8988T (cell line): ENCODE results near the gene SAMD11.

Experiments used
- DNase-seq: peaks from one replicate; pipeline ENCODE4 v3.0.0; 2011

The SAMD11 gene

DNA sequence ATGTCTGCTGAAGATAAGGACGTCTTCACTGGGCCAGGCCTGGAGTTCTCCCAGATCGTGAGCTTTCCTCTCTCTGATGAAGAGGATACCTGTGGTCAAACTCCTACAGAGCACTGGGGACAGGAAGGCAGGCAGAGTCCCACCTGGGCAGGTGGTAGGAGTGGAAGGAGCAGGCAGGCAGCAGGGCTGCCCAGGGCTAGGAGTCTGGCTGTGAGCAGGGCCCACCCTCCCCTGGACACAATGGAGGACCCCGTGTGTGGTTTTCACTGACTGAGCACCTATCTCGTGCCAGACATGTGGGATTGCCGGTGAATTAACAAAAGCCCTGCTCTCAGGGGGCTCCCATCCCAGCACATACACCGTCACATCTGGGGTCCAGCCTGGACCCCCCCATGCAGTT lies 4.9 kb upstream of the SAMD11 start:
- DNase-seq: no peak

GRCh38 chr1:919271-919872 lies 4.4 kb upstream of the SAMD11 start:
- no peak for DNase-seq

DNA sequence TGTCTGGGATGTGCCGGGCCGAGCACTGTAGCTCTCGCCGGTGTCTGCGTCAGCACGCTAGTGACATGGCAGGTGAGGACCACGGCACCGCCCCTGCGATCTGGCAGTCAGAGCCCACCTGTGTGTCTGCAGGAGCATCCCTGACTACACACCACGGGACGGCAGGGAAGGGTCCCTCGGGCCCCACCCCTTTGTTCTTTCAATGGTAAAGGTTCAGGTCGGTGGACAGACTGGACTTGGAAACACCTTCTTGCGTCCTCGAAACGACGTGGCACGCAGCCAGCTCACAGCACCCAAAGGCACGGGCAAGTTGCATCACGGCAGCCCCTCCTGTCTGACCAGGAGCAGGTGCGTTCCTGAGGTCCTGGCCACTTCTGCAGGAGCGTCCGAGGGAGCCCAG lies 3.7 kb upstream of the SAMD11 start:
- no peak for DNase-seq

DNA sequence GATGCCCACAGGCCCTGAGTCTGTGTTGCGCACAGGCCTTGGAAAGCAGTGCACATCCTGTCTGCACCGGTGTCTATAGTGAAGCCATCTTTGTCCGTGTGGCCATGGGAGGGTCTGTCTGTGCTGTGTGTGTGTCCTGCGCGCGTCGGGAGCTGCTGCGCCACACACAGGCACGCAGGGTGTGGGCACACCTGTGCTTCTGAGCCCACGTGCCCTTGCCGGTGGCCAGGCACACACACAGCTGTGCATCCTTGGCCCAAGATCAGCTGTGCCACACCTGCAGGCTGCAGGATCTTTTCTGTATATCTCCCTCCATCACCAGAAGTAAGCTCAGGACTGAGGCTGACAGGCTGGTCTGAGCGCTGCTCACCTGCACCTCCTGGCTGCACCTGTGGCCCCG lies 3.2 kb upstream of the SAMD11 start:
- no peak for DNase-seq

DNA sequence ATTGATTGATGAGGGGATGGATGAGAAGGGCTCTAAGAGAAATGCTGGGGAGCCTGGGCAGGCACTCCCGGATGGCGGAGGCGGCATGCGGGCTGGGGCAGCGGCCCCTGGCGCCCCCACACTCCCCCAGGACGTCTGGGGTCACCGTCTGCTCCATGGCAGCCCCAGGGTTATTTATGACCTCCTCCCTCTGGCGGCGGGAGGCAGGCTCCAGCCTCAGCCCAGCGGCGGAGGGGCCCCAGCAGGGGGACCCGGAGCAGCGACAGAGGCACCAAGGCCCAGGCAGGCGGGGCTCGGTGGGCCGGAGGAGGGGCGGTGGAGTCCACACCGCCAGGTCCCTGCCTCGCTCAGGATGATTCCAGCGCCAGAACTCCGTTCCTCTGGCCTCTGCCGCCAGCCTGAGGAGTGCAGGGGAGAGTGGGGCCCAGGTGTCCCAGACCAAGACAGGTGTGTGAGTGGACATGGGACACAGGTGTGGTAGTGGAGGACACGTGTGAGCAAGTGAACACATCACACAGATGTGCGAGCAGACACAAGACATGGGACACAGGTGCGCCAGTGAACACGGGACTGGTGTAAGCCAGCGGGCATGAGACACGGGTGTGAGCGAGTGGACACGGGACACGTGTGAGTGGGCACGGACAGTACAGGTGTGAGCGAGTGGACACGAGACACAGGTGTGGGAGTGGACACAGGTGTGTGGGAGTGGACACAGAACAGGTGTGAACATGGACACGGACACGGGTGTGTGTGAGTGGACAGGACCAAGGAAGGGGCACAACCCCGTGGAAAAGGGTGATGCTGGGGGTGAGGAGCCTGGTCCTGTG lies 2.5 kb upstream of the SAMD11 start:
- peak; percentile 95 for DNase-seq

- no peak for DNase-seq
Measured at GRCh38 chr1:923991-924655, 400 bp downstream of the SAMD11 start.

DNA sequence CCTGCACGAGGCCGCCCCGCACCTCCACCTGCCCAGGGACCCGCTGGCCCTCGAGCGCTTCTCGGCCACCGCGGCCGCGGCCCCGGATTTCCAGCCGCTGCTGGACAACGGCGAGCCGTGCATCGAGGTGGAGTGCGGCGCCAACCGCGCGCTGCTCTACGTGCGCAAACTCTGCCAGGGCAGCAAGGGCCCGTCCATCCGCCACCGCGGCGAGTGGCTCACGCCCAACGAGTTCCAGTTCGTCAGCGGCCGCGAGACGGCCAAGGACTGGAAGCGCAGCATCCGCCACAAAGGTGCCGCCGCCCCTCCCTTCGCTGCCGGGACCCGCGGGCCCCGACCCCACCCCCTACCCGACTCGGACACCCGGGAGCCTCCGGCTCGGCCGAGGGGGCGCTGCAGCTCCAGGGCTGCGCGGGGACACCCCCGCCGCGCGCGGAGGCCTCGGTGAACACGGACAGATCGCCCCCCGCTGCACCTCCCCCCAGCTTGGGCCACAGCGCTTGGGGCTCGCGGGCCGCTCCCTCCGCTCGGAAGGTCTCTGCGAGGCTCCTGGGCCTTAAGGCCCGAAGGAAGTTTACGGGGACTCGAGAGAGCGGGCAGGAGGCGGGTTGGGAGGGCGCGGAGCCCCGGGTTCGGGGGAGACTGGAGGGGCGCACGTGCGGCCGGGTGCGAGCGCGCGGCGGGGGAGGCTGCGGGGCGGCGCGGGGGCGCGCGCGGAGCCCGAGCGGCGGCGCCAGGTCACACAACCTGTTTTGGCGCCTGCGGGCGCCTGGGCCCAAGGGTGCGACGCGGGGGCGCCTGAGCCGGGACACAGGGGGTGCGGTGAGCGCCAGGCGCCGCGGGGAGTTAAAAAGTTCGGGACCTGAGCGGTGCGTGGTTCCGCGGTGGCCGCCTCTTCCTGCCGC lies 1.2 kb downstream of the SAMD11 start:
- DNase-seq: no peak

DNA sequence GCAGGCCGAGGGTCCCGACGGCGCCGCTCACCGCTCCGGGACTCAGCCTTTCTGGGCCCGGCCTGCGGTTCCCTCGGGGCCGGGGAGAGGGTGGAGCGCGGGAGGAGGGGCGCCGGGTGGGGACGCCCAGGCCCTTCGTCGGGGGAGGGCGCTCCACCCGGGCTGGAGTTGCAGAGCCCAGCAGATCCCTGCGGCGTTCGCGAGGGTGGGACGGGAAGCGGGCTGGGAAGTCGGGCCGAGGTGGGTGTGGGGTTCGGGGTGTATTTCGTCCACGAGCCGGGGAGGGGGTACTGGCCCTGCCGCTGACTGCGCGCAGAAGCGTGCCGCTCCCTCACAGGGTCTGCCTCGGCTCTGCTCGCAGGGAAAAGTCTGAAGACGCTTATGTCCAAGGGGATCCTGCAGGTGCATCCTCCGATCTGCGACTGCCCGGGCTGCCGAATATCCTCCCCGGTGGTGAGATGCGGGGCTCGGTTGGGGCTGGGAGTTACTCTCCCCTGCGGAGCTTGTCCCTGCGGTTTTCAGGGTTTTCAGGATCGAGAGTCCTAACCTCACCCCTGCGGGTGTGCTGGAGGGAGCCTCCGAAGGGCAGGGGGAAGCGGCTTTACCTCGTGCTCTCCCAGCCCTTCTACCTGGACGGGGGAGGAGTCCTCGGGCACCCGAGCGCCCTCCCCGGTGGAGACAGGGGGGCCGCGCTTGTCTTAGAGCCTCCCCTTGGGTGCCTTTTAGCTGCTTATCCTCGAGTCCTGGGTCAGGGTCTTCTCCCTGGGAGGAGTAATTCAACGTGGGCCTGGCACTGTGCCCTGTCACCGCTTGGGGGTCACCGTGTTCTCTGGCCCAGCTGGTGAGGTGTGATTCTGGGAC lies 2.1 kb downstream of the SAMD11 start:
- no peak for DNase-seq

DNA sequence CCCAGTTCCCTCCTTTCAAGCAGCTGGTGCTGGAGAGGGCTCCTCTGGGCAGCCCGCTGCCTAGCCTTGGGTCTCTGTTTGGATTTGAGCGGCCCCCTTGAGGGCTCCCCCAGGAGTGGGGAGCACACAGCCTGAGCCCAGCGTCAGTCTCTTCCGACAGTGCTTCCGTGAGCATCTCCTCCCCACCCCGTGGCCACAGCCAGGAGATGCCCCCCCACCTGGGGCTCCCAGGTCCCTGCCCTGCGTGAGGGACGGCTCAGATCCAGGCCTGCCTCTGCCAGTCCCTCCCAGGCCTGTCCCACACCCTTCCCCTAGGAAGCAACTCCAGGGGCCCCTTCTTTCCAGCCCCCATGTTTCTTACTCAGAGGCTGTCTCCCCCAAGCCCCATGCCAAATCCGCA lies 3.5 kb downstream of the SAMD11 start:
- no peak for DNase-seq

GRCh38 chr1:927748-928147 lies 4.0 kb downstream of the SAMD11 start:
- no peak for DNase-seq

GRCh38 chr1:928825-929661 lies 5.3 kb downstream of the SAMD11 start:
- no peak for DNase-seq

DNA sequence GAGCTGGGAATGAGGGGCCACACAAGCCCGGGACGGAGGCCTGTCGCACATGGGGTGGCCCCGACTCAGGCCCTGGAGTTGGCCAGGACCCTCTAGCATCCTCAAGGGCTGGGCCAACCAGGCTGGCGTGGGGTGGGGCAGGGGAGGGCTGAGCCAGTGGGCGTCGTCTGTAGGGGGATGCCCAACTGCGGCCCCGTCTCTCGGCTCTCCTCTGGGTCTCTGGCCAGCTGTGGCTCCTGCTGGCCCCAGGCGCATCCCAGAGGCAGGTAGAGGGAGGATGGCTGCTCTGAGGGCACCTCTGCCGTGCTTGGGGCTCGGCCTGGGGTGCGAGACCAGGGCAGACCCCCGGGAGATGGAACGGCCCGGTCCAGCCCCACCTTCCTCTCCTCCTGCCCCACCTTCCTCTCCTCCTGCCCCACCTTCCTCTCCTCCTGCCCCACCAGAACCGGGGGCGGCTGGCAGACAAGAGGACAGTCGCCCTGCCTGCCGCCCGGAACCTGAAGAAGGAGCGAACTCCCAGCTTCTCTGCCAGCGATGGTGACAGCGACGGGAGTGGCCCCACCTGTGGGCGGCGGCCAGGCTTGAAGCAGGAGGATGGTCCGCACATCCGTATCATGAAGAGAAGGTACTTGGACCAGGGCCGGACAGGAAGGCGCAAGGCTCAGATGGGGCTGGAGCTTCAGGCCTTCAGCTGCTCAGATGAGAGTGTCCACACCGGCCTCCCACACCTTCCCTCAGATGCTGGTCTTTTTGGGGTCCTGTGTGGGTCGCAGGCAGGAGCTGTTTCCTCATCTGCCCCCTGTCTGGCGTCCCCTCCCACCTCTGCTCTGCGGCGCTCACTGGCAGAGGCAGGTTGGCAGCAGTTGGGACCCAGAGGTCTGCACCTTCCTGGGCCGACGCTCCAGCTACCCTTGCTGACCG lies 6.2 kb downstream of the SAMD11 start:
- no peak for DNase-seq

DNA sequence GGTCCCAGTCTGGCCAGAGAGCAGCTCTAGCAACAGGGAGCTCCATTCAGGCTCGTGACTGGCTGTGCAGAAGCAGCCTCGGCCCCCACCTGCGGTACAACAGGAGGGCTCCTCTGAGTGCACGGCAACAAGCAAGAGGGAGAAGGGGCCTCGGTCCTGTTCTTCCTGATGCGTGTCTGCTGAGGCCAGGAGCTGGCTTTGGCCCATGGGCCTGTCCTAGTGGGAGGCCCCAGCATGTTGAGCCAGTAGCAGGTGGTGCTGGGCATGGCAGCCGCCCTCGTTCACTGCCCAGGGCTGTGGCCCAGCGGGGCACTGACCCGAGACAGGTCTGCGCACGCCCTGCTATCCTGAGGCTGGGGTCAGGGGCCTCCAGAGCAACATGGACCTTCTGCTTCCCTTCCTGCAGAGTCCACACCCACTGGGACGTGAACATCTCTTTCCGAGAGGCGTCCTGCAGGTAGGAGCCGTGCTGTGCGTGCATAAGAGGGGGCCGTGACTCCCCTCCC lies 7.0 kb downstream of the SAMD11 start:
- DNase-seq: no peak

- DNase-seq: no peak
Measured at GRCh38 chr1:931380-932172, 7.9 kb downstream of the SAMD11 start.

GRCh38 chr1:932173-932510 lies 8.4 kb downstream of the SAMD11 start:
- no peak for DNase-seq

GRCh38 chr1:932776-933602 lies 9.3 kb downstream of the SAMD11 start:
- DNase-seq: no peak

DNA sequence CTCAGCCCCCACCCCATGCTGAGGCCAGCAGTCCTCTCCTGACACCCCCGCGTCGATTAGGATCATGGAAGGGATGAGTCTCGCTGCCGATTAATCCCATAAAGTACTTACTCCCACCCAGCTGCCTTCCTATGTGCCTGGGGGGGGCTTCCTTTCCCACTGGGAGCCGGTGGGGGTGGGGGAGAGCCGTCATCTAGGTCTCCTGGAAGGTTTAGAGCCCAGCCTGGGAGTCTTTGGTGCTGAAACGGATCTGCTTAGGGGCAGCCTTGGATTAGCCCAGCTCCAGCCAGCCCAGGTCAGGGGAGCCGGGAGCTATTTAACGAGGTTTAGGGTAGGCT lies 9.8 kb downstream of the SAMD11 start:
- no peak for DNase-seq
